ENCODE measurements around the gene BSG.

DNA sequence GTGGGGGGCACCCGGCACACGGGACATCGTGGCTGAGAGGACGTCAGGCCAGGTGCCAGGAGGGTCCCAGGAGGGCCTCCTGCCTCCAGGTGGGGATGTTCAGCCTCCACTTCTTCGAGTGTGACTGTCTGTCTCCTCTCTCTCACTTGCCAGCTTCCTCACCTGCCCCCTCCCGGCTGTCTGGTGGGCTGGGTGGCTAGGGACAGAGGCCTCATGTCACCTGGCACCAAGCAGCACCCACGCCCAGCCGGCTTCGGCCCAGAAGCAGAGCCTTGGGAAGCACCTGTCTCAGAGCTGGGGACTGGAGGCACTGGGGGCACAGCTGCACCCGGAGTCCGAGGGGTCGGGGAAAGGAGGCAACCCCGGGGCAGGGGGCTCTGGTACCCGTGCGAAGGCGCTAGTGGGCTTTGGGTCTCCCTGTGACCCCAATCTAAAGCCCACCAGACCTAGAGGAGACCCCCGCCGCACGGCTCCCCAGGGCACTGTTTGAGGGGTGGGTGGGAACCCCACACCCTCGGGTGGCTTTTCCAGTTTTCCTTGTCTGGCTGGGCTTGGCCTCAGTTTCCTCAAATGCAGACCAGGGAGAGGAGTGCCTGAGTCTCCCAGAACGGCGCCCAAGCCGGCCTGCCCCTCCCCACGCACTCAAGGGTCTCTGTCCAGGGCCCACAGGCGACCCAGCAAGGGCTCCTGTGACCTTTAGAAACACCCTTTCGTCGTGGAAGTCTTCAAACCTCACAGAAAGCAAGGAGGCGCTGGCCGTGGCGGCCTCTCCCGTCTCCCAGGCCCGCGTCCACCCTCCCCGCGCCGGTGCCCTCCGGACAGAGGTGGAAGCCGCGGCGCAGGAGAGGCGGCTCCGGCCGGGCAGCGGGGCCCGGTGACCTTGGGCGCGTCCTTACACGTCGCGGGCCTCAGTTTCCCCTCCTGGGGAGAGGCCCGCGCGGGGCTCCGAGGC, 16.6 kb downstream of the BSG start:
- TF ChIP-seq EZH2 (IDR thresholded peaks at IDR 0.05; ENCODE audit: borderline replicate concordance, insufficient read depth, low read length, poor library complexity, severe bottlenecking) (no peak), TAF1 (IDR thresholded peaks at IDR 0.05; ENCODE audit: low read depth) (no peak), EP300 (conservative IDR thresholded peaks at IDR 0.05; ENCODE audit: poor library complexity, severe bottlenecking) (no peak), RAD21 (conservative IDR thresholded peaks at IDR 0.05) (no peak), POLR2AphosphoS5 (IDR thresholded peaks at IDR 0.05) (no peak), MXI1 (conservative IDR thresholded peaks at IDR 0.05; ENCODE audit: poor library complexity, severe bottlenecking) (no peak)
- TF ChIP-seq, protein P1, sequence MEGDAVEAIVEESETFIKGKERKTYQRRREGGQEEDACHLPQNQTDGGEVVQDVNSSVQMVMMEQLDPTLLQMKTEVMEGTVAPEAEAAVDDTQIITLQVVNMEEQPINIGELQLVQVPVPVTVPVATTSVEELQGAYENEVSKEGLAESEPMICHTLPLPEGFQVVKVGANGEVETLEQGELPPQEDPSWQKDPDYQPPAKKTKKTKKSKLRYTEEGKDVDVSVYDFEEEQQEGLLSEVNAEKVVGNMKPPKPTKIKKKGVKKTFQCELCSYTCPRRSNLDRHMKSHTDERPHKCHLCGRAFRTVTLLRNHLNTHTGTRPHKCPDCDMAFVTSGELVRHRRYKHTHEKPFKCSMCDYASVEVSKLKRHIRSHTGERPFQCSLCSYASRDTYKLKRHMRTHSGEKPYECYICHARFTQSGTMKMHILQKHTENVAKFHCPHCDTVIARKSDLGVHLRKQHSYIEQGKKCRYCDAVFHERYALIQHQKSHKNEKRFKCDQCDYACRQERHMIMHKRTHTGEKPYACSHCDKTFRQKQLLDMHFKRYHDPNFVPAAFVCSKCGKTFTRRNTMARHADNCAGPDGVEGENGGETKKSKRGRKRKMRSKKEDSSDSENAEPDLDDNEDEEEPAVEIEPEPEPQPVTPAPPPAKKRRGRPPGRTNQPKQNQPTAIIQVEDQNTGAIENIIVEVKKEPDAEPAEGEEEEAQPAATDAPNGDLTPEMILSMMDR (IDR thresholded peaks at IDR 0.05; ENCODE audit: poor library complexity, severe bottlenecking), result no peak
- TF ChIP-seq, protein P2, sequence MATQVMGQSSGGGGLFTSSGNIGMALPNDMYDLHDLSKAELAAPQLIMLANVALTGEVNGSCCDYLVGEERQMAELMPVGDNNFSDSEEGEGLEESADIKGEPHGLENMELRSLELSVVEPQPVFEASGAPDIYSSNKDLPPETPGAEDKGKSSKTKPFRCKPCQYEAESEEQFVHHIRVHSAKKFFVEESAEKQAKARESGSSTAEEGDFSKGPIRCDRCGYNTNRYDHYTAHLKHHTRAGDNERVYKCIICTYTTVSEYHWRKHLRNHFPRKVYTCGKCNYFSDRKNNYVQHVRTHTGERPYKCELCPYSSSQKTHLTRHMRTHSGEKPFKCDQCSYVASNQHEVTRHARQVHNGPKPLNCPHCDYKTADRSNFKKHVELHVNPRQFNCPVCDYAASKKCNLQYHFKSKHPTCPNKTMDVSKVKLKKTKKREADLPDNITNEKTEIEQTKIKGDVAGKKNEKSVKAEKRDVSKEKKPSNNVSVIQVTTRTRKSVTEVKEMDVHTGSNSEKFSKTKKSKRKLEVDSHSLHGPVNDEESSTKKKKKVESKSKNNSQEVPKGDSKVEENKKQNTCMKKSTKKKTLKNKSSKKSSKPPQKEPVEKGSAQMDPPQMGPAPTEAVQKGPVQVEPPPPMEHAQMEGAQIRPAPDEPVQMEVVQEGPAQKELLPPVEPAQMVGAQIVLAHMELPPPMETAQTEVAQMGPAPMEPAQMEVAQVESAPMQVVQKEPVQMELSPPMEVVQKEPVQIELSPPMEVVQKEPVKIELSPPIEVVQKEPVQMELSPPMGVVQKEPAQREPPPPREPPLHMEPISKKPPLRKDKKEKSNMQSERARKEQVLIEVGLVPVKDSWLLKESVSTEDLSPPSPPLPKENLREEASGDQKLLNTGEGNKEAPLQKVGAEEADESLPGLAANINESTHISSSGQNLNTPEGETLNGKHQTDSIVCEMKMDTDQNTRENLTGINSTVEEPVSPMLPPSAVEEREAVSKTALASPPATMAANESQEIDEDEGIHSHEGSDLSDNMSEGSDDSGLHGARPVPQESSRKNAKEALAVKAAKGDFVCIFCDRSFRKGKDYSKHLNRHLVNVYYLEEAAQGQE (IDR thresholded peaks at IDR 0.05; ENCODE audit: borderline replicate concordance), result no peak

Measured in neural cell (in vitro differentiated cells).